OCI-LY7 (cell line): ENCODE measurements around the gene CELF2.

Experiments
- EZH2phosphoT487 ChIP-seq: fragments of 200-600 bp; sonication (generic); IDR thresholded peaks from 2 replicates; pipeline ENCODE4 v1.6.1; 2018; ENCODE audit warnings: low read depth, borderline replicate concordance, mild to moderate bottlenecking, mixed run types, antibody characterized with exemption, low read length, moderate library complexity, mixed read lengths
- TF ChIP-seq, protein P1 (sequence below): fragments of 200-600 bp; sonication (generic); conservative IDR thresholded peaks from 2 replicates; pipeline ENCODE4 v1.5.1; 2014; ENCODE audit warnings: mild to moderate bottlenecking, antibody characterized with exemption, low read length, moderate library complexity, mixed read lengths

DNA sequence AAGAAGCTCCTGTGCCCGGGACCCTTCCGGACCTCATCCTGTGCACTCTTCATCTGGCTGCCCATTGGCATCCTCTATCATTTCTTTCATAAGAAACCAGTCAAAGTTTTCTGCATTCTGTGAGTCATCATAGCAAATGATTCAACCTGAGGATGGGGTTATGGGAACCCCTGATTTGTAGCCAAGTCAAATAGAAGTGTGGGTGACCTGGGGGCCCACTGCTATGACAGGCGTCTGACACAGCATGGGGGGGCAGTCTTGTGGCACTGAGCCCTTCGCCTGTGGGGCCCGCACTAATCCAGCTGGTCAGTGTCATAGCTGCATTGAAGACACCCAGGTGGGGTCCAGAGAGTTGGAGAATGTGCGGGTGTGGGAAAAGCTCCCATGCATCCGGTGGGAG lies 363.4 kb downstream of the CELF2 start:
- TF ChIP-seq, protein P1, sequence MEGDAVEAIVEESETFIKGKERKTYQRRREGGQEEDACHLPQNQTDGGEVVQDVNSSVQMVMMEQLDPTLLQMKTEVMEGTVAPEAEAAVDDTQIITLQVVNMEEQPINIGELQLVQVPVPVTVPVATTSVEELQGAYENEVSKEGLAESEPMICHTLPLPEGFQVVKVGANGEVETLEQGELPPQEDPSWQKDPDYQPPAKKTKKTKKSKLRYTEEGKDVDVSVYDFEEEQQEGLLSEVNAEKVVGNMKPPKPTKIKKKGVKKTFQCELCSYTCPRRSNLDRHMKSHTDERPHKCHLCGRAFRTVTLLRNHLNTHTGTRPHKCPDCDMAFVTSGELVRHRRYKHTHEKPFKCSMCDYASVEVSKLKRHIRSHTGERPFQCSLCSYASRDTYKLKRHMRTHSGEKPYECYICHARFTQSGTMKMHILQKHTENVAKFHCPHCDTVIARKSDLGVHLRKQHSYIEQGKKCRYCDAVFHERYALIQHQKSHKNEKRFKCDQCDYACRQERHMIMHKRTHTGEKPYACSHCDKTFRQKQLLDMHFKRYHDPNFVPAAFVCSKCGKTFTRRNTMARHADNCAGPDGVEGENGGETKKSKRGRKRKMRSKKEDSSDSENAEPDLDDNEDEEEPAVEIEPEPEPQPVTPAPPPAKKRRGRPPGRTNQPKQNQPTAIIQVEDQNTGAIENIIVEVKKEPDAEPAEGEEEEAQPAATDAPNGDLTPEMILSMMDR = no peak
- no peak for TF ChIP-seq EZH2phosphoT487
